DMS114 treated with DMSO at 0.1 percent for 48 hours (cell line): Measurements from ENCODE around the gene PLEKHH2.
"Not testable (repeated sequence)": the region's sequence is repeated elsewhere in the genome, so short reads cannot be mapped to it uniquely, and the experiment has no call there.

ENCODE experiments used
- DNase-seq: peaks from one replicate; lab custom pipeline; 2025; ENCODE audit not compliant: unreplicated experiment; lab: John Stamatoyannopoulos, UW

The PLEKHH2 gene

DNA sequence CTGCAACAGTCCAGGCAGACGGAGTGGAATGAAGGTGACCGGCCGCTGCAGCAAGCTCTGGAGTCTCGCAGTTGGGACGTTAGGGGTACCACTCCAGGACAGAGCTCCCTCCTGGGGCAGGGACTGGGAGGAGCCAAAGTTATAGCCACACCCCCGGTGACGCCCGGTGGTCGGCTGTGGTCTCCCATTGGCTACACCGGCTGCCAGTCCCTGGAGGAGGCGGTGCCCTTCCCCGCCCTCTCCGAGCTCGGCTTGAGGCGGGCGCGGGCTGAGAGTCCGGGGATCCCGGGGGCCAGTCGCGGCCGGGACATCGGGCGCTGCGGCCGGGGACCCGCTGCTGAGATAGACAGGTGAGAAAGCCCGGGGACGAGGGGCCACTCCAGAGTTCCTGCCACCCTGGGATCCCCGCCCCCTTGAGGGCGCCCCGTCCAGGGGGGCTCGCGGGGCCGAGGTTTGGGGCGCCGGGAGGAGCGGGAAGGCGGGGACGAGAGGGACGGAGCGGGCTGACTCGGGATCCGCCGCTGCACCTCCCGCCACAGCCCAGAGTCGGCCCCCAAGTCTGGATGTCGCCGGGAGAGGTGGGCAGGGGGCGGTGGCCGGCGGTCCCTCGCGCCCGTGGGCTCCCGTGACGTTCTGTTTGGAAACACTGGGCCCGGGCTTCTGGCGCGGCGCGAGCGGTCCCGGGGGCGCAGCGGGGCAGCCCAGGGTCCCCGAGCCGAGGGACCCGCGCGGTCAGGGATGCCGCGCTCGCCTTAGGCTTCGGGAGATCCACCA lies at the start of gene PLEKHH2:
Gene PLEKHH2, plus strand, starts transcription at position 231 of the 774 bp plus-strand sequence. CDS start 7,414 bp downstream, outside the sequence.
- DNase-seq = peak; percentile 63

DNA sequence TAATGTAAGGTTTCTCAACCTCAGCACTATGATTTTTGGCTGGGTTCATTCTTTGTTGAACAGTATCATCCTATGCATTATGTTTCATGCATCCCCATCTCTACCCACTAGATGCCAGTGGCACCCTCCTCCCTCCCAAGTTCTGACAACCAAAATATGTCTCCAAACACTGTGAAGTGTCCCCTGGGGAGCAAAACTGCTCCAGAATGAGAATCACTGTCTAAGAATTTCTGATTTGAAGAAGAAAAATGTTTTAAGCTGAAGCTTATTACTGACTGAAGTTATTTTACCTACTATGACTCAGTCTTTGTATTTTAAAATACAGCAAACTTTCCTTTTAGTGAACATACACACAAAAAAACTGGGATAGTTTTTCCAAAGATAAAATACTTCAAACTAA lies 44.6 kb upstream of the PLEKHH2 start:
- no peak for DNase-seq

DNA sequence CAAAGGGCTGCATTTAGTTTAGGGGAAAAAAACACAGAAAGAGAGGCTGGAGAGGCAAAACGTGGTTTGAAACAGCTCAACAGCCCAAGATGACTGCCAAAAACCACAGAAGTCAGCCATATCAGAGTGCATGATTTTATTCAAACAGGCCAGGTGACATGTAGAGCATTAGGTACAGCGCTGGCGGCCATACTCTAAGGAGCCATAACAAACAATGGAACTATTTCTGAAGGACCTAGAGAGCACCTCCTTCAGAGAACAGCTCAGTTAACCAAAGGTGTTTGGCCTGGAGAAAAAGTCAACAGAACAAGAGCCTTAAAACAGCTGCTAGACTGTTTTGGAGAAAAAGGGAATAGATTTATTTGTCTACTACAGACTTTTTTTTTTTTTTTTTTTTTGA lies 43.8 kb upstream of the PLEKHH2 start:
- no peak for DNase-seq

DNA sequence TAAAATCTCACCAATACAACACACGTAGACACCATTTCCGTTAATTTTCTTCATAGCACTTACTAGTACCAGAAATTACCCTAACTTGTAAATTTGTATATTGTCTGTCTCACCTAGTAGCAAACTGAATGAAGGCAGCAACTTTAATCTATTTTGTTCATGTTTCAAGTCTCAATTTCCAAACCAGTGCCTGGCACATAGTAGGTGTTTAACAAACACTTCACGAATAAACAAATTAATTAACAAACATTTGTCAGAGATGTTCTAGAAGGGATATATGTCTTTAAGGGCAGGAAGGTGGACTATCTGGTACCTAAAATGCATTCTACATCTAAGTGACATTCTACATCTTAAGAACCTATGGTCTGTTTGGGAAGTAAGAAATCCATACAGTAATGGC lies 42.2 kb upstream of the PLEKHH2 start:
- DNase-seq = no peak

DNA sequence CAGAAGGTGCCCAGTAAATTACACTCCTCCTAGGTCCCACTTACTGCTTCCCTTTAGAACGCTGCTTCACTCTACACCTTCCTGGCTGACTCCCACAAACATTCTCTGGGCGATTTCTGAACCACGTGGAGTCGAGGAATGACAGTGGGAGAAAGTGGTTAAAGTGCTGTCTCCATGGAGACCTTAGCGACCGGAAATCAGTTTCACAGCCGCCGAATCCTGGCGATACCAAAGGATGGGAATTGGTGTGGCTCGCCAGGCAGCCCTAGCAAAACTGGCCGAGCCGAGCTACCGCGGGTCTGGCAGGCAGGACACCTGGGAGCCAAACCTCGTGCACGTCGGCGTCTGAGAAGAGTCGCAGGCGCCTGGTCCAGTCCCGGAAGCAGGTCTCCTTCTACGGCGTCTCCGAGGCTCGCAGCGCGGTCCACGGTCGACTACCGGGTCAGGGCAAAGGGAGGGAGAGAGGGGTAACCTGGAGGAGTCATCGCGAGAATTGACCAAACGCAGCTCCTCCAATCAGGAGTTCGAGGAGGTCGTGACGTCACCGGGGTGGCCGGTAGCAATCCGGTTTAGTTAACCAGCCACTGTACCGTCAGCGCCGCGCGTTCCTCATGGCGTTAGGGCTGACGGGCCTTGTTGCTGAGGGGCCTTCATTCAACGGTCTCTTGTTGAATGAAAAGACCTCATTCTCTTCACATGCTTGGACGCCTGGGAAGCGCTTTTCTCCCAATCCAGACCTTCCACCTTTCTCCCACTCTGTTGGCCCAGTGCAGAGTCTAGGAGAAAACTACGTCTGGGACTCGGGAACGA lies 41.3 kb upstream of the PLEKHH2 start, which contains the start of gene THADA:
Gene THADA, minus strand, starts transcription at position 436 of the 810 bp plus-strand sequence. CDS start 3,646 bp downstream, outside the sequence.
- peak; percentile 96 for DNase-seq

DNA sequence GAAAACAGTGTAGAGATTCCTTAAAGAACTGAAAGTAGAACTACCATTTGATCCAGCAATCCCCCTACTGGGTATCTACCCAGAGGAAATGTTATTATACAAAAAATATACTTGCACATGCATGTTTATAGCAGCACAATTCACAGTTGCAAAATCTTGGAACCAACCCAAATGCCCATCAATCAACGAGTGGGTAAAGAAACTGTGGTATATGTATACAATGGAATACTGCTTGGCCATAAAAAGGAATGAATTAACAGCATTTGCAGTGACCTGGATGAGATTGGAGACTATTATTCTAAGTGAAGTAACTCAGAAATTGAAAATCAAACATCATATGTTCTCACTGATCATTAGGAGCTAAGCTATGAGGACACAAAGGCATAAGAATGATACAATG lies 36.5 kb upstream of the PLEKHH2 start:
- not testable (repeated sequence) for DNase-seq

DNA sequence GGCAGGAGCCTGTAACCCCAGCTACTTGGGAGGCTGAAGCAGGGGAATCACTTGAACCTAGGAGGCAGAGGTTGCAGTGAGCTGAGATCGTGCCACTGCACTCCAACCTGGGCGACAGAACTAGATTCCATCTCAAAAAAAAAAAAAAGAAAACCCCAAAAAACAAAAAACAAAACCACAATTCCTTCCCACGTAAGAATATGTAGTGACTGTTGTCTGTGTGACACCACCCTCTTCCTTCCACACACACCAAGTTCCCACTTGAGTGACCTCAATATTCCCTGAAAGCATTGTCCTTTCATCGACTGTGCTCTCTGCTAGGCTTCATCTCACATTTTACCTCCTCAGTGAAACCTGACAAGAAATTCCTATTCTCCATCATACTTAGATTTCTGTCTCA lies 32.4 kb upstream of the PLEKHH2 start:
- DNase-seq = no peak

DNA sequence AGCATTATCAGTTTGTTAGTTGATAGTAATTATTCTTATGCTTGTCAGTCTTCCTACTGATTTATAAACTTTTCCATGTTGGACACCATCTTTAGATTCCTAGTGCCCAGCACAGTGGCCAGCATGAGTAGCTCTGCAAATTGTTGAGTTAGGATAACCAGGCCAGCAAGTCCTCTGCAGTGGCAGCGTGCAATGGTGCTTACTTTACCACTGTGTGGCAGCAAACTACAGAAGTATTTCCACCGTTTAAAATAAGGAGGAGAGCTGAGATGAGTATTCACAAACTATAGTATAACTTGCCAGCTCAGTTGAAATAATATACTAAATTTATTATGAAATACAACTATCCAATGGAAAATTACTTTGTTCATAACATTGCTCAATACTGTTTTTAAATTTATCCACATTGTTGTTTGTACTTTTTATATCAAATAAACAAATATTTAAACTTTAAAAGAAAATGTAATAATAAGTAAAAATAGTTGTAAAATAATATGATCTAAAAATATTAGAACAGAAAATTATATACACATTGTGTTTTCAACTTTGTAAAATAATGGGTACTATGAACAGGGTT lies 31.9 kb upstream of the PLEKHH2 start:
- DNase-seq = peak; percentile 52

DNA sequence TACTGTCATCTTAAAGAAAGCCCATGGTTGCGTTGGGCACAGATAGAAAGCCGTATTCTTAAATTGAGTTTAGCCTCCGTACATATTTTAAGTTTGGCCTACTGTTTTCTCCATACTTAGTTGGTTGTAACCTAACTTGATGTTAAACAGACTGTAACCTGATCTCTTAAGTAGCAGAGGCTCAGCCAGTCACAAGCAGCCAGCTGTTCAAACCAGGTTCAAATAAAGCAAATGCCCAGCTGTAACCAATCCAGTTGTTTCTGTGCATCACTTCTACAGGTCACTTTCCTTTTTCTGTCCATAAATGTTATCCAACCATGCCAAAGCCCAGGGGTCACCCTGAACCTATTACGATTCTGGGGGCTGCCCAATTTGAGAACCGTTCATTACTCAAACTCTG lies 31.2 kb upstream of the PLEKHH2 start:
- no peak for DNase-seq

DNA sequence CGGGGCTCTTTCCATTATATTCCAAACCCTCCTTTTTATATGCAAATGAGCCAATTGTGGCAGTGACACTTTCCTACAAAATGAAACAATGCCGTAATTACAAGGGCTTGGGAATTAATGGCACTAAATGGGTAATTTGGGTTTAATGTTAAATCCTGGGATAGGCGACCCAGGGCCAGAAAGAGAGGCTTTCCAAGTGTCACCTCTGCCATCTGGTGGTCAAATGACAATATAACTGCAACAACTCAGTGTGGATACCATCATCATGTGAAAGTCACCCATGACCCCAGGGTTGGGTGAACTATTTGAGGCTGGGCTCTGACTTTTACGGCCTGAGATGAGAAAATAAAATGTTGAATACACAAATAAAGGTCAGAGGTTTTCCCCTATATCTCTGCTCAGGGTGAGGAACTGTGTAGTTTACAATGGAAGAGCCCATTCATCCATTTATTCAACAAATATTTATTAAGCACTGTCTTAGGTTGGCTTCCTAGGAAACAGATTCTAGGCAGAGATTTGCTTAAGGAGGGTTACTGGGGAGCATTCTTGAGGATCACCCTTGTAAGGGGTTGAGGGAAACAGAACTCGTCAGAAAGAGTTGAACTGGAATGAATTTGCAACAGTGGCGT lies 27.7 kb upstream of the PLEKHH2 start:
- peak; percentile 10 for DNase-seq

DNA sequence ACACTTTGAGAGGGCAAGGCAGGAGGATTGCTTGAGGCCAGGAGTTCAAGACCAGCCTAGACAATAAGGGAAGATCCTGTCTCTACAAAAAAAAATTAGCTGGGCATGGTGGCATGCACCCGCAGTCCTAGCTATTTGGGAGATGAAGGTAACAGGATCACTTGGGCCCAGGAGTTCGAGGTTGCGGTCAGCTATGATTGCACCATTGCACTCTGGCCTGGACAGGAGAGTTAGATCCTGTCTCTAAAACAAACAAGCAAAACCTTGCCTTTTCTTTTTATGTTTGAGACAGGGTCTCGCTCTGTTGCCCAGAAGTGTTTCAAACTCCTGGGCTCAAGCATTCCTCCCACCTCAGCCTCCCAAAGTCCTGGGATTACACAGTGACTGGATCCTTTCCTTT lies 26.7 kb upstream of the PLEKHH2 start:
- no peak for DNase-seq

DNA sequence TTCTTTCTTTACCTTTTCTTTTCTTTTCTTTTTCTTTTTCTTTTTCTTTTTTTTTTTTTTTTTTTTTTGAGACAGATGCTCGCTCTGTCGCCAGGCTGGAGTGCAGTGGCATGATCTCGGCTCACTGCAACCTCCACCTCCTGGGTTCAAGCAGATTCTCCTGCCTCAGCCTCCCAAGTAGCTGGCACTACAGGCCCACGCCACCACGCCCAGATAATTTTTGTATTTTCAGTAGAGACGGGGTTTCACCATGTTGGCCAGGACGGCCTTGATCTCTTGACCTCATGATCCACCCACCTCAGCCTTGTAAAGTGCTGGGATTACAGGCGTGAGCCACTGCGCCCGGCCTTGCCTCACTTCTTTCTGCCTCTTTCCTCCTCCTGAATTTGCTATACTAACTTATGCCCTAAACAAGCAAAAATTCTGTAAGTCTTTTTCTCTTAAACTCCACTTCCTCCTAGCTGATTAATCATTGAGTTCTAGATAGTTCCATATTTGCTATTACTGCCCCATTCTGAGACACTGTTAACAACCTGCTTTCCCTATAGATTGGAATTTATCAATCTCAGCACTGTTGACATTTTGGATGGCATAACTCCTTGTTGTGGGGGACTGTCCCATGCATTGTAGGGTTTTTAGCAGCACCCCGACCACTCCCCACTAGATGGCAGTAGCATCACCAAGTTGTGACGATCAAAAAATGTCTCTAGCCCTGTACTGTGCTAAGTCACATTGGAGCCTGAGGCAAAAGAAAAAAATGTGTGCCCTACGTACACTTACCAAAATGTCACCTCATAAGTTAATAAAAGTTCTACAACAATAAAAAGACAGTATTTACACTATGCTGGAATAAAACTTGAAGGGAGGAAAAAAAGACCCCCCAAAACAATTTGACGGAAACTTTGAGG lies 24.8 kb upstream of the PLEKHH2 start:
- peak; percentile 55 for DNase-seq

DNA sequence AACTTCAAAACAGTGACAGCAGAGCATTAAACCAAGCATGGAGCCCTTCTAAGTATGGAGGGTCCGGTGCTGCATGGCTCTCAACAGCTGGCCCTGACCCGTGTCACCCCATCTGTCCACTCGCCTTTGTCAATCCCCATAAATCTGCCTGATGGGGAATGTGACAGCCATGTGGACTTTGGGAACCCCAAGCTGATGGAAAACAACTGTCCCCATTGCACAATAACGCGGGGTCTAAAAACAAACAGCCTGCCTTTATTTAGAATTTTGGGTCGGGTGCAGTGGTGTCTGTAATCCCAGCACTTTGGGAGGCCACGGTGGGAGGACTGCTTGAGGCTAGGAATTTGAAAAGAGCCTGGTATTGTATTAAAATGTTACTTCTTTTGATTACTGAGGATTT lies 24.1 kb upstream of the PLEKHH2 start:
- no peak for DNase-seq

DNA sequence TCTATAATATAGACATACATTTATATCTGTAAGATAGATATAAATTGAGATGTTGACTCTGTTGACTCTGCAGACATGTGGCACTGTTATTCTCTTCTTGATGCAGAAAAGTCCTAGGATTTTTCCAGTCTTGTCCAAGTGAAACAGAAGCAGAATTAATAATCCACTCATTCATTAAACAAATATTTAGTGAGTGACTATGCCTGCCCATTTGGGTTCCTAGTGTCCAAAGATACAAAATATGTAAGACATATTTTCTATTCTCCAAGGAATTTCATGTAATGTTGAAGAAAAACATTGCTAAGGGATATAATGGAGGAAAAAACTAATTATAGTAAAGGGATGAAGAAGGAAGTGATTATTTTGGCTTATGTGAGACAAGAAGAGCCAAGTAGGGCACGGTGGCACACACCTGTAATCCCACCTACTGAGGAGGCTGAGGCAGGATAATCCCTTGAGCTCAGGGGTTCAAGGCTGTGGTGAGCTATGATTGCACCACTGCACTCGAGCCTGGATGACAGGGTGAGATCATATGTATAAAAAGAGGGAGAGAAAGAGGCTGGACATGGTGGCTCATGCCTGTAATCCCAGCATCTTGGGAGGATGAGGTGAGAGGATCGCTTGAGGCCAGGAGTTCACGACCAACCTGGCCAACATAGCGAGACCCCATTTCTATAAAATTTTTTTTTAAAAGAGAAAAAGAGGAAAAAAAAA lies 19.9 kb upstream of the PLEKHH2 start:
- no peak for DNase-seq

DNA sequence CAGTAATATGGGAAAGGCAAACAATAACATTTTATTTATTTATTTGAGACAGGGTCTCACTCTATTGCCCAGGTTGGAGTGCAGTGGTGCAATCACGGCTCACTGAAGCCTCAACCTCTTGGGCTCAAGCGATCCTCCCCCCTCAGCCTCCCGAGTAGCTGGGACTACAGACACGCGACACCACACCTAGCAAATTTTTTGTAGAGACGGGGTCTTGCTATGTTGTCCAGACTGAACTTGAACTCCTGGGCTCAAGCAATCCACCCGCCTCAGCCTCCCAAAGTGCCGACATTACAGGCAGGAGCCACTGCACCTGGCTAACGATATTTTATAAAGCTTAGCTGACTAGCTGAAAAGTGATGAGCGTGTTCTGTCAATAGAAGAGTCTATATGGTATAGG lies 17.5 kb upstream of the PLEKHH2 start:
- DNase-seq = no peak

DNA sequence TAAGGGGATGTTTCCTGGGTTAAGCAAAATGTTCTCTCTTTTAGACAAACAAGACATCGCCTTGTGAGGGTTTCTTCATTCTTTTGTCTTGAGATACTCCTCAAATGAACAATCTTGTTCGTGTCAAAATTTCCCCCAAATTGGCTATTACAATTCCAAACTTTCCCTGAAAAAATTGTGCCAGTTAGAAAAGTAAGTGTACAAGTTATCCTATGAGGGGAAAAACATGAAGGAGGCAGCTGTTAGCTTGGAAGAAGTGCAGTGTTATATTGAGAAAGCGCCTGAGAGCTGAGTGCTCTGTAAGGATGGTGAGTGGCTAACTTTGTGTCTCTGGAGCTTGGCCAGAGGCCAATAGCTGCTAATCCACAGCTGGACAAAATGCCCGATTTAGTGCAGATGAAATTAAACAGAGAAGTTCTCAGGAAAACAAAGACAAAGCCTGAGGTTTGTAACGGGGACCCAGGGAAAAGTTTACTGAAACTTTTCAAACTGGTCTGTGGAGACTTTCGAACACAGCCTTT lies 14.1 kb upstream of the PLEKHH2 start:
- DNase-seq = no peak

DNA sequence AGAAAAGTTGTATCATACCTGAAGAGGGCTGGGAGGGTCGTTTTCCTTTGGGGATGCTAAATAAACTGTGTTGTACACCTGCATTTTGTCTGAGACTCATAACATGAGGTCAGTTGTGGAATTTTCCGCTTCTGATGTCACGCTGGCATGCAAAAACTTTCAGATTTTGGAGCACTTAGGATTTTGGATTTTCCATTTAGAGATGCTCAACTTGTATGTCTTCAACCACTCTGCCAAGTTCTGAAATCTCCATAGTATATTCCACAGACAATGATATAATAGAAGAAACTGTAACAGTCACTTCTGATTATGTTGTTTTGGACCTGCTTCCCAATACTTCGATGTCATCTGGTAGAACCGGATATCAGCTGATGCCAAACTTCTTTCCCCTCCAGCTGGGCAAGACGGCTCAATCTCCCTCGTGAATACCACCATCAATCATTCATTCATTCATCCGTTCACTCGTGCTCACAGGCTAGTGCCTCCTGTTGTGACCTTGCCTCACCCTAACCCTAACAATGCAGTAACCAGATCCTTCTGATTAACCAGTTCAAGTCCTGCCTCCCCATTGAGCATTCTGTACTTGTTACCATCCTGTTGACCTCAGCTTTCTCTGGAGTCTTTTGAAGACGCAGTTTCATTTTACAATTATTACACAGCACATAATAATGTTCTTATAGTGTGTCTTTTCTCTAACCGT lies 5.3 kb upstream of the PLEKHH2 start:
- no peak for DNase-seq

DNA sequence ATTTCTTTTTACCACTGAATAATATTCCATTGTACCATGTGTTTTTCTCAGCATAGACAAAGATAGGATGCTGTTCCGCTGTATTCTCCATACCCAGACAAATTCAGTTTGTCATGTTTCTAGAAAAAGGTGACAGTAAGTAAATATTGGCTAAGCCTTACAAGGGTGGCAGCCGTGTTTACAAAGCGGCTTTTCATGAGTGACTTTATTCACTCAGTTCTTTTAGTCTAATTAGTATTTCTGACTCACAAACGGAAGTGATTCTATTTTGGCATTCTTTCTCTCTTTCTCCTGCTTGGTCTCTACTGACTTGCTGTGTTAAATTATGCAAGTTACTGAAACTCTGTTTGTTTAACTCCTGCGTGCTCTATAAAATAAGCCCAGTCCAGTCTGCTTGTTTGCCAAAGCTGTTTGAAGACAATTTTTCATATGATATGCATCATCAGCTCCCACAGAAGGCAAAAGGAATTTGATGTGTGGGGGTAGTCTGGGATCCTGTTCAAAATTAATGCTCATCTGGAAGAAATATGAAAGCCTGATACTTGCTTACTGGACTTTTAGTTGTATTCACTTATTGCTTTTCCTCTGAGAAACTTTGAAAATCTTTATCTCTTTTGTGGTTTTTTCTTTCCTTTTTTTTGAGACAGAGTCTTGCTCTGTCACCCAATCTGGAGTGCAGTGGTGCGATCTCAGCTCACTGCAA lies 2.3 kb upstream of the PLEKHH2 start:
- no peak for DNase-seq
